Brain pericyte (primary cell): ENCODE data around the gene CPNE2.
"Not testable (repeated sequence)": the region's sequence is repeated elsewhere in the genome, so short reads cannot be mapped to it uniquely, and the experiment has no call there.

Source experiments
- DNase-seq: peaks from one replicate; pipeline ENCODE4 v3.0.0-alpha.2; 2012; ENCODE audit warnings: low read depth, low spot score

The CPNE2 gene

GRCh38 chr16:57098188-57098841 lies 5.9 kb downstream of the CPNE2 start:
- DNase-seq = no peak

GRCh38 chr16:57099965-57100364 lies 7.6 kb downstream of the CPNE2 start:
- DNase-seq = not testable (repeated sequence)

DNA sequence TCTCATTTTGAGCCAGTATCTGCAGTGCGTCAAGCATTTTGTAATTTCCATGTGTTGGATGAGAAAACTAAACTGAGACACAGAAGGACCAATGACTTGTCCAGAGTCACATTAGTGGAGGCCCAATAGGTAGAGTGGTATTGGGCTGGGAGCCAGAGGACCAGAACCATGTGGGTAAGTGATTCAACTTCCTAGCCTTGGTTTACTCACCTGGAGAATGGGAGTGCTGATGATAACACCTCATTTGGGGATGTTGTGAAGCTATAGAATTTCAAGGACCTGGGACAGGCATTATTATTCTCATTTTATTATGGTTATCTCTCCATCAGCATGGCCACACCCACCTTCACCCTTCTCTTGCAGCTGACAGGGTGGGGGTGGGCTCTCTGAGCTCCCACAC lies 8.1 kb downstream of the CPNE2 start:
- DNase-seq = no peak

- DNase-seq = no peak
Measured at GRCh38 chr16:57102888-57103851, 10.8 kb downstream of the CPNE2 start.

GRCh38 chr16:57104706-57105105 lies 12.3 kb downstream of the CPNE2 start:
- DNase-seq = no peak

DNA sequence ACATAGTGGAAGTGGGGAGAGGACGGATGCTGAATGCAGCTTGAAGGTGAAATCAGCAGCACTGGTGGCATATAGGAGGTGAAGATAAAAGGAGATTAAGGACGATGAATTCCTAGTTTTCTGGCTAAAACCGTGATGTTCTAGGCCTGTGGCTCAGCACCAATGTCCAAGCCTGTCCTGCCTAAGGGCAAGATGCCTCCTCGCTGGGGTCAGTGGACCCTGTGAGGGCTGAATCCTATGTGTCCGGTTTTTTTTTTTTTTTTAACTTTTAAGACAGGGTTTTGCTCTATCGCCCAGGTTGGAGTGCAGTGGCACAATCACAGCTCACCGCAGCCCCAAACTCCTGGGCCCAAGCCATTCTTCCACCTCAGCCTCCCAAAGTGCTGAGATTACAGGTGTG lies 12.8 kb downstream of the CPNE2 start:
- no peak for DNase-seq

DNA sequence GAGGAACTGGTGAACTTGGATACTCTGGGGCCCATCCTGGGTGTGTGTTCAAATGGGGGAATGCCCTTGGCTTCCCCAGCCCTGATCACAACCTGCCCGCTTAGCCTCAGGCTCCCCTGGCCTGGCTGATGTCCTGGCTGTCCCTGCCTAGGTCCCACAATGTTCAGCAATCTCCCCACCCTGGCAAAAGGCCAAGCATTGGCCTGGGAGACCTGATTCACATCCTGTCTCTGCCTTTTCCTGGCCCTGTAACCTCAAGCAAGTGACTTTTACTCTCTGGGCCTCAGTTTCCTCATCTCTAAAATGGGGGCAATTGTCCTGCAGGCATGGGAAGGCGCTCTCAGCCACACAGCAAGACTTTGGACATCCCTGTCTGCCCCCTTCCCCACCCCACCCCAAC lies 14.4 kb downstream of the CPNE2 start:
- no peak for DNase-seq

DNA sequence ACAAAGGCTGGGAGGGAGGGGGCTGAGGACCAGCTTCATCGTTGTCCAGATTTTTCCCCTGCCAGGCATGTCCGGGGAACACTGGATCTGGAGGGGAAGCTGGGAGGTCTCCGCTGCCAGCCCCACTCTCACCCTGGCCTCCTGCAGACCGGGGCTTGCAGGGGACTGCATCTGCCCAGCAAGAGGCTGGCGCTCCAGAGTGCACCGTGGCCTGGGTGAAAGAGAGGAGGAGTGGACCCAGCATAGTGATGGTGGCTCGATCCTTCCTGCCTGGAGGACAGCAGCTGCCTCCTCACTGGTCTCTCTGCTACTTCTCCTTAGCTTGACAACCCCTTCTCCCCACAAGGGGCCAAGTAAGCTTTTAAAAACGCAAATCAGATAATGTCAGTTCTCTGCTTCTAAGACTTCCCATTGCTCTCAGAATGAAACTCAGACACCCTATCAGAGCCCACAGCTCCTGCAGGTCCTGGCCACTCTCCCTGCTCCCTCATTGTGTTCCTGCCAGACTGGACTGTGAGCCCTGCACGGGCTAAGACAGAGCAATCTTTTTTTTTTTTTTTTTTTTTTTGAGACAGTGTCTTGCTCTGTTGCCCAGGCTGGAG lies 15.0 kb downstream of the CPNE2 start:
- no peak for DNase-seq

GRCh38 chr16:57108432-57108831 lies 16.0 kb downstream of the CPNE2 start:
- DNase-seq = no peak

GRCh38 chr16:57109259-57110105 lies 17.1 kb downstream of the CPNE2 start:
- not testable (repeated sequence) for DNase-seq

GRCh38 chr16:57110937-57111336 lies 18.6 kb downstream of the CPNE2 start:
- DNase-seq = no peak

GRCh38 chr16:57111420-57111819 lies 19.0 kb downstream of the CPNE2 start:
- DNase-seq = no peak

DNA sequence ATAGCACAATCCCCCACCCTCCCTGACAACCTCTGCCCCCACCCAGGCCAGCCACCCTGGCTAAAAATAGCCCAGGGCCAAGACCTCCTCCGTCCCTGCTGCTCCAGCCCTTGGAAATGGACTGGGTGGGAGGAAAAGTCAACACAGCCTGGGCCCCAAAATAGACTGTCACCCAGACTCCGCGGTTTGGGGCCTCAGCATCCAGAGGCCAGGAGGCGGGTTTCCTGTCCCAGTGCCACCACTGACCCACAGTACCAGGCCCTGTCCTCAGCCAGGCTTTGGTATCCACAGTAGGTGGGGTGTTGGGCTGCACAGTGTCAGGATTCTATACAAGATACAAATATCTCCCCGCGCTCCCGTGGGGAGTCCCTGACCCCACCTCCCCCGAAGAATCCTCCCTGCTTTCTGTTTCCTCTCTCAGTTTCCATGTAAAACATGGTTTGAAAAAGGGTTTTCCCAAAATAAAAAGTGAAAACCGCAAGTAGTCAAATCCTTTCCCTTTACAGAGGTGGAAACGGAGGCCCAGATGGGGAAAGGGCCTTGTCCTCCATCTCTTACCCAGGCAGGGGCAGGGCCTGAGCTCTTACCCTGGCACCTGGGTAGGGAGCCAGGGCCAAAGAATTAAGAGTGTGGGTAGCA lies 20.1 kb downstream of the CPNE2 start:
- no peak for DNase-seq

- no peak for DNase-seq
Measured at GRCh38 chr16:57113042-57113453, 20.7 kb downstream of the CPNE2 start.

DNA sequence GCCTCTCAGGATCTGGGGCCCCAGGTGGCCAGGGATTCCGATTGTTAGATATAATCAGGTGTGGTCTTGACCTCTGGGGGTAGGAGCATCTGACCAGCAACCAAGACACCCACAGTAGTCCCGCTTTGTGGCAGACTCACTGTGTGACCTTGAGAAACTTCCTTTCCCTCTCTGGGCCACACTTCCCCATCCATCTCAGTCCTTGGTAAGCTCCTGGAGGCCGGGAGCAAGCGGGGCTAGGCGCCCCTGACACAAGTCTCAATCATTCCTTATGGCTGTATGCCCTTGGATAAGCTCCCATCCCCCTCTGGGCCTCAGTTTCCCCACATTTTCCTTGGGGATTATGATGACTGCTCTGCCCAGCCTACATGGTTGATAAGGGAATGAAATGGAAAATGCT lies 21.3 kb downstream of the CPNE2 start:
- DNase-seq = no peak

DNA sequence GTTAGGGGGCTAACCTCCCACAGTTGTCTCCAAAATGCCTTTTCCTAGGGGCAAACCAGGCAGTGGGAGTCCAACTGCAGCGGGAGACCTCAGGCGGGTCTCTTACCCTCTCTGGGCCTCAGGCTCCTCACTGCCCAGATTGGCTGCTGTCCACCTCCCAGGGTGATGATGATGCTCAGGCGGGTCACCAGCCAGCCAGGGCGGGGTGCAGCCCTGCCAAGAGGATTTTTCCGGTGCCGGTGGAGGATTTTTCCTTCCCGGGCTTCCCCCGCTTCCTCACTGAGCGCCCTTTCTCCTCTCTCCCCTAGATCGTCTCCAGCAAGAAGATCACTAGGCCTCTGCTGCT lies 22.8 kb downstream of the CPNE2 start:
- DNase-seq = no peak

DNA sequence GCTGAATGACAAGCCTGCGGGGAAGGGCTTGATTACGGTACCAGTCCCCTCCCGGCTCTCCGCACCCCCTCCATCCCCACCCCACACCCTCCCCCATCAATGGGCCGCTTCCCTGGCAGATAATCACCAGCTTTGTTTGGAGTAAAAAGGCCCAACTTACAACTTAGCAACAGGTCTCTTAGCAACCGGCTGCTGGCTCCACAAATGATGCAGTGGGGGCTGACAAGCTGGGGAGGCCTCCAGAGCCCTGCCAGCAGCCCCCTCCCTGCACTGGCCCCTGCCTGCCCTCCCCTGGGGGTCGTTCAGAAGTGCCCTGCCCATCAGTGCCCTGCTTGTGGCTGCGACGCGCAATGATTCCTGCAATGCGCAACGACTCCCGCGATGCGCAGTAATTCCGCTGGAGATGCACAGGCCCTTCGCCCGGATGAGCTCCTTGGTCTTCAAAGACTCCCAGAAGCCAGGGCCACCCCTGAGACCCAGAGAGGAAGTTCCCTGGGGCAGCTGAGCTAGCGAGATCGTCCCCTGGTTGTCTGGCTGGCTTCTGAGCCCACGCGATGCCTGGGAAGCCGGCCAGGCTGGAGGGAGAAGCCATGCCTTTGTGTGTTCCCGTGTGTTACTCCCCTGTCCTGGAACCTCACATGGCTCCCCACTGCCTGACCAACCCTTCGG lies 23.3 kb downstream of the CPNE2 start:
- DNase-seq = peak; percentile 31

GRCh38 chr16:57118461-57119084 lies 26.2 kb downstream of the CPNE2 start:
- DNase-seq = no peak

- no peak for DNase-seq
Measured at GRCh38 chr16:57123216-57123973, 31.0 kb downstream of the CPNE2 start.
